Measurements from ENCODE around the gene ZBTB1. TPM values are rescaled to one million over a fixed set of nuclear protein-coding genes. Genes with fewer than 3 reads are reported as not detected.

Gene ZBTB1
- total RNA-seq, 1 experiment from 2014 or later = 26.5 TPM

DNA sequence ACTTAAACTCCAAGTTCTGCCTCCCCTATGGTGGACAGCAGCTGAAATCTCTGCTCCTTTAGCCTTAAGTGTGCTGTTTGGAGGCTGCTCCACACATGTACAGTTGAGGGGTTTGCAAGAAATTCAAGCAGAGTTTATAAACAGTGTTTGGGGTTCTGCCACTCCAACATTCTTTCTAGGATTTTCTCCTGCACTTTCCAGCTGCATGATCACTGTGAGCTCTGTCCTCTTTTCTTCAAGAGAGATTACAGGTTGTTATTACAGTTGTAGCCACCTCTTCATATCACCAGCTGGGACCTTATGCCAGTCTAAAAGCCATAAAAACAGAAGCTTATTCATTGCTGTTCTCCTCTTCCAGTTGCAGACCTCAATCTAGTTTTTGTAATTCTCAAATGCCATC, 9.3 kb upstream of the ZBTB1 start:
- H3K27ac Mint-ChIP-seq (ENCODE audit: low read depth, unreplicated experiment) = no peak overlapping the region
- no peak overlapping the region for H3K4me3 Mint-ChIP-seq (ENCODE audit: unreplicated experiment)
- H3K27me3 Mint-ChIP-seq (ENCODE audit: insufficient read depth, unreplicated experiment) = no peaks in the 10 kb centered on the region
- intact Hi-C loops (cut with micrococcal nuclease) = no loop called here
- POLR2A ChIA-PET = interaction anchor here (1.6 kb wide), 1 partner anchor 10 kb away, joined by 5 read pairs; the partner anchor contains the start of gene ZBTB1
- DNase-seq (ENCODE audit: unreplicated experiment) = no peak
- peaks cover 31% of the 10 kb centered on the region for H3K36me3 Mint-ChIP-seq (ENCODE audit: insufficient read depth, unreplicated experiment)
- no TSS peak for BruUV-seq (replicated peaks)
- H3K9me3 Mint-ChIP-seq (ENCODE audit: unreplicated experiment) = no peaks in the 10 kb centered on the region
- CTCF ChIA-PET = interaction anchor here (0.6 to 1.9 kb wide), 5 partner anchors 16 to 142 kb away, joined by 4 to 7 read pairs (median 5); no protein-coding TSS in a partner anchor
- TF ChIP-seq, protein P1, sequence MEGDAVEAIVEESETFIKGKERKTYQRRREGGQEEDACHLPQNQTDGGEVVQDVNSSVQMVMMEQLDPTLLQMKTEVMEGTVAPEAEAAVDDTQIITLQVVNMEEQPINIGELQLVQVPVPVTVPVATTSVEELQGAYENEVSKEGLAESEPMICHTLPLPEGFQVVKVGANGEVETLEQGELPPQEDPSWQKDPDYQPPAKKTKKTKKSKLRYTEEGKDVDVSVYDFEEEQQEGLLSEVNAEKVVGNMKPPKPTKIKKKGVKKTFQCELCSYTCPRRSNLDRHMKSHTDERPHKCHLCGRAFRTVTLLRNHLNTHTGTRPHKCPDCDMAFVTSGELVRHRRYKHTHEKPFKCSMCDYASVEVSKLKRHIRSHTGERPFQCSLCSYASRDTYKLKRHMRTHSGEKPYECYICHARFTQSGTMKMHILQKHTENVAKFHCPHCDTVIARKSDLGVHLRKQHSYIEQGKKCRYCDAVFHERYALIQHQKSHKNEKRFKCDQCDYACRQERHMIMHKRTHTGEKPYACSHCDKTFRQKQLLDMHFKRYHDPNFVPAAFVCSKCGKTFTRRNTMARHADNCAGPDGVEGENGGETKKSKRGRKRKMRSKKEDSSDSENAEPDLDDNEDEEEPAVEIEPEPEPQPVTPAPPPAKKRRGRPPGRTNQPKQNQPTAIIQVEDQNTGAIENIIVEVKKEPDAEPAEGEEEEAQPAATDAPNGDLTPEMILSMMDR (IDR thresholded peaks at IDR 0.05; ENCODE audit: unreplicated experiment) = no peak
- peaks cover 6% of the 10 kb centered on the region for H3K4me1 Mint-ChIP-seq (ENCODE audit: insufficient read depth, unreplicated experiment)

DNA sequence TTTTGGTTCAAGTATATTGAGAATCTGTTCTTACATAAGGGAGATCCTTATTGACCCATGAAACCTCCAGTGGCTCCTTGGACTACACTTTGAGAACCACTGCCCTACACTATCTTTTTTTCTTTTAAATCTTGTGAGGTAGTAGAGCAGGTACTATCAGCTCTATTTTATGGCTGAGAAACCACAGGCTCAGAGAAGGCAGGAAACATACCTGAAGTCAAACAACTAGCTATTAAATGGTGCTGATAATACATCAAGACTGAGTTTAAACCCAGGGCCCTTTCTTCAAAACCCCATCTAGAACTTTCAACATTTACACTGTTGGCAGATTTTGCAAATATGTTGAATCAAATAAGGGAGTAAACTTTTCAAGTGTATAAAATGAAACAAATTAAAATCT, 7.8 kb upstream of the ZBTB1 start:
- no peak overlapping the region for H3K27ac Mint-ChIP-seq (ENCODE audit: low read depth, unreplicated experiment)
- H3K9me3 Mint-ChIP-seq (ENCODE audit: unreplicated experiment) = no peaks in the 10 kb centered on the region
- ChIA-PET POLR2A (interaction anchor here (0.9 to 2.1 kb wide), 5 partner anchors 8 to 109 kb away, joined by 3 to 8 read pairs (median 3); partner anchors contain the start of genes MTHFD1 and ZBTB1), CTCF (interaction anchor here (0.6 to 2.0 kb wide), 9 partner anchors 9 to 478 kb away, joined by 3 to 7 read pairs (median 4); no protein-coding TSS in a partner anchor)
- no peak for DNase-seq (ENCODE audit: unreplicated experiment)
- no peak overlapping the region for H3K4me3 Mint-ChIP-seq (ENCODE audit: unreplicated experiment)
- intact Hi-C loops (cut with micrococcal nuclease) = no loop called here
- peaks cover 30% of the 10 kb centered on the region for H3K36me3 Mint-ChIP-seq (ENCODE audit: insufficient read depth, unreplicated experiment)
- TF ChIP-seq, protein P1 (IDR thresholded peaks at IDR 0.05; ENCODE audit: unreplicated experiment) = no peak
- no TSS peak for BruUV-seq (replicated peaks)
- no peaks in the 10 kb centered on the region for H3K27me3 Mint-ChIP-seq (ENCODE audit: insufficient read depth, unreplicated experiment)
- peaks cover 13% of the 10 kb centered on the region for H3K4me1 Mint-ChIP-seq (ENCODE audit: insufficient read depth, unreplicated experiment)

DNA sequence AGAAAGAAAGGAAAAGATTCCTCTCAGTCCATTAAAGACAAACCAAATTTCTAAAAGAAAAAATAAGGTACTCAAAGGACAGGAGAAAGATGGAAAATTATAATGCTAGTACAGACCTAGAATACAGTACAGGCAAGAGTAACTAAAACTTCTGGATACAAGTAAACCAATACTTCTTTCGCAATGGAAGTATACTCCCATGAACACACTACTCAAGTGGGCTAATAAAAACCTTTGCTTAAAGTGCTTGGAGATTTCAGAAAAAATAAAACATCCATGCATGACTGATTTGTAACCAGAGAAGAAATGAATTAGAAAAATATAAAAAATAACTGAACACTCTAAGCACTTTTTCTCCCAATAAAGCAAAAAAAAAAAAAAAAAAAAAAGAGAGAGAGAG, 4.5 kb upstream of the ZBTB1 start:
- Mint-ChIP-seq H3K27me3 (ENCODE audit: insufficient read depth, unreplicated experiment) (no peaks in the 10 kb centered on the region), H3K27ac (ENCODE audit: low read depth, unreplicated experiment) (peak overlapping the region; percentile 31), H3K36me3 (ENCODE audit: insufficient read depth, unreplicated experiment) (peaks cover 43% of the 10 kb centered on the region), H3K4me3 (ENCODE audit: unreplicated experiment) (no peak overlapping the region), H3K4me1 (ENCODE audit: insufficient read depth, unreplicated experiment) (peaks cover 26% of the 10 kb centered on the region), H3K9me3 (ENCODE audit: unreplicated experiment) (no peaks in the 10 kb centered on the region)
- TF ChIP-seq, protein P1 (IDR thresholded peaks at IDR 0.05; ENCODE audit: unreplicated experiment) = no peak
- intact Hi-C loops (cut with micrococcal nuclease) = loop anchor here (5.0 to 10.0 kb wide), 2 partner anchors 155 to 262 kb away; no protein-coding TSS in a partner anchor
- ChIA-PET CTCF (no interaction called here), POLR2A (interaction anchor here (0.7 kb wide), 1 partner anchor 15 kb away, joined by 3 read pairs; no protein-coding TSS in a partner anchor)
- DNase-seq (ENCODE audit: unreplicated experiment) = no peak
- no TSS peak for BruUV-seq (replicated peaks)

DNA sequence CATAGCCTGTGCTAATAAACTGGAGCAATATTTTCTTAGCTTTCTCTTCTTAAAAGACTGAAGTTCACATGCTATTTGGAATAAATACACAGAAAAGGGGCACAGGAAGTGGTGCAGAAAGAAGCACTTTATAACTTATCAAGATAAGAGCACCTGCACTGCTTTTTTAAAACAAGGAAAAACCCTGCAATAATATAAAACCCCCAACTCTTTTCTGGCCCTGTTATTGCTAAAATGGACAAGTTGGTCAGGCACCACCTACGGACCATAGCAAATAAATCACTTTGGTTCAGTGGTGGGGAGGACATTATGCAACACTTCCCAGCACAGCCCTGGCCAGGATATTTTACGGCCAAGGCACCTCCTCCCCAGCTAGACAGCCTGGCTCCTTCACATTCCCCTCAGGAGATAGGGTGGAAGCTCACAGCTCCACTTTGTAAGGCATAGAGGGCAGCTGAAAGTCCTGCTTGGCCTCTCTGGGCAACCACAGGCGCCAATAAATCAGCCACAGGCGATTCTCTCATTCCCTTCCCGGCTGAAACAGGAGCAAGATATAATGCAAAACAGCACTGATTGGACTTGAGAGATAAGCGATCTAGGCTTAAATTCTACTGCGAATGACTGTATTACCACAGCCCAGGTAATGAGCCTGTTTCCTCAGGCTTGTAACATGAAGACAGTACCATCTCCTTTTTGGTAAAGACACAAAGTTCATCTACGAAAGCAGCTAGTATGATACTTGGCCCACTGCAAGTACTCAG, 3.0 kb upstream of the ZBTB1 start:
- POLR2A ChIA-PET = interaction anchor here (0.6 to 5.4 kb wide), 28 partner anchors 9 to 959 kb away, joined by 3 to 36 read pairs (median 6); partner anchors contain the start of genes AKAP5, HSPA2, MAX and MTHFD1
- H3K27me3 Mint-ChIP-seq (ENCODE audit: insufficient read depth, unreplicated experiment) = no peaks in the 10 kb centered on the region
- intact Hi-C loops (cut with micrococcal nuclease) = loop anchor here (5.0 to 10.0 kb wide), 2 partner anchors 157 to 261 kb away; no protein-coding TSS in a partner anchor
- no peaks in the 10 kb centered on the region for H3K9me3 Mint-ChIP-seq (ENCODE audit: unreplicated experiment)
- peak; percentile 82 for DNase-seq (ENCODE audit: unreplicated experiment)
- no TSS peak for BruUV-seq (replicated peaks)
- peaks cover 32% of the 10 kb centered on the region for H3K4me1 Mint-ChIP-seq (ENCODE audit: insufficient read depth, unreplicated experiment)
- CTCF ChIA-PET = interaction anchor here (0.6 to 2.1 kb wide), 6 partner anchors 10 to 136 kb away, joined by 3 to 14 read pairs (median 4); no protein-coding TSS in a partner anchor
- H3K4me3 Mint-ChIP-seq (ENCODE audit: unreplicated experiment) = peak overlapping the region; percentile 83
- H3K36me3 Mint-ChIP-seq (ENCODE audit: insufficient read depth, unreplicated experiment) = peaks cover 37% of the 10 kb centered on the region
- TF ChIP-seq, protein P1 (IDR thresholded peaks at IDR 0.05; ENCODE audit: unreplicated experiment) = no peak
- peak overlapping the region; percentile 98 for H3K27ac Mint-ChIP-seq (ENCODE audit: low read depth, unreplicated experiment)
